Measurements from ENCODE around the gene PSMB7.

PSMB7 gene

DNA sequence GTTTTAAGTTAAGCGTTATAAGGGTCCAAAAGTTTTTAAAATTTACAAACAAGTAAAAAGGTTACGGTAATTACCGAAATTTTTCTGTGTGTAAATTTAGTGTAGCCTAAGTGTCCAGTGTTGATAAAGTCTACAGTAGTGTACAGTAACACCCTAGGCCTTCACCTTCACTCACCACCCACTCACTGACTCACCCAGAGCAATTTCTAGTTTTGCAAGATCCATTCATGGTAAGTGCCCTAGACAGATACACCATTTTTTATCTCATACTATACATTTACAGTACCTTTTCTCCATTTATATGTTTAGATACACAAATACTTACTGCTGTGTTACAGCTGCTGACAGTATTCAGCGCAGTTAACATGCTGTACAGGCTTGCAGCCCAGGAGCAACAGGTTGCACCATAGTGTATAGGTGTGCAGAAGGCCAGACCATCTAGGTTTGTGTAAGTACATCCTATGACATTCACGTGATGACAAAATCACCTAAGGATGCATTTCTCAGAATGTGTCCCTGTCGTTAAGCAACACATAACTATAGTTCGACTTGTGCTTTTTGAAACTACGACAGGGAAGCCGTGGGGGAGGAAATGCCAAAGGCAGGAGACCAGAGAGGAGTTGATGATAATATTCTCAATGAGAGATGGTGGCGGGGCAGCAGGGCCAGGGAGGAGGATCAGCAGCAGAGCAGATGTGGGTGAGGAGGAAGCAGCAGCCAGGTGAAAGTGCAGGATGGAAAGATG lies 48.6 kb downstream of the PSMB7 start:
- no peak overlapping the region for H2BK120ac ChIP-seq (ENCODE audit: insufficient read depth, low read length, poor library complexity)
- H3K79me1 ChIP-seq (ENCODE audit: low read length): no peaks in the 10 kb centered on the region
- no peak overlapping the region for H3K14ac ChIP-seq (ENCODE audit: low read length)
- H4K91ac ChIP-seq (ENCODE audit: low read depth, low read length): no peak overlapping the region
- DNase-seq: peak; percentile 76 to 90
- H2BK5ac ChIP-seq (ENCODE audit: low read depth, low read length, poor library complexity): no peak overlapping the region
- no peak overlapping the region for H3K27ac ChIP-seq (ENCODE audit: low read depth, low read length)
- H3K4me2 ChIP-seq (ENCODE audit: low read length): no peak overlapping the region
- H3K4me1 ChIP-seq (ENCODE audit: control insufficient read depth in 1 of 2, insufficient read depth in 2 of 2, low read length in 2 of 2): peaks cover 10 to 20% of the 10 kb centered on the region in 2 experiments
- no peaks in the 10 kb centered on the region for H3K79me2 ChIP-seq (ENCODE audit: control insufficient read depth, insufficient read depth, low read length, poor library complexity)
- no peak overlapping the region for H3K4me3 ChIP-seq (ENCODE audit: low read depth, low read length)
- H3K18ac ChIP-seq (ENCODE audit: low read length): peak overlapping the region; percentile 22
- H2BK12ac ChIP-seq (ENCODE audit: low read length): no peak overlapping the region
- H3K36me3 ChIP-seq (ENCODE audit: control insufficient read depth in 1 of 2, insufficient read depth in 2 of 2, low read length in 2 of 2): peaks cover 2 to 16% of the 10 kb centered on the region in 2 experiments
- no peak overlapping the region for H3K9ac ChIP-seq (ENCODE audit: low read length)
- no peaks in the 10 kb centered on the region for H3K9me3 ChIP-seq (ENCODE audit: insufficient read depth, low read depth, low read length)
- H2AK5ac ChIP-seq (ENCODE audit: low read length): no peak overlapping the region
- H3K4ac ChIP-seq (ENCODE audit: low read depth, low read length): no peak overlapping the region
- no peak overlapping the region for H4K8ac ChIP-seq (ENCODE audit: low read depth, low read length)
- H4K12ac ChIP-seq (ENCODE audit: low read depth, low read length): no peak overlapping the region
- H3K27me3 ChIP-seq (ENCODE audit: insufficient read depth, low read length): no peaks in the 10 kb centered on the region
- no peak overlapping the region for H2AFZ ChIP-seq (ENCODE audit: insufficient read depth, low read length, poor library complexity)
- no peak overlapping the region for H3K23ac ChIP-seq (ENCODE audit: low read length)
- WGBS (ENCODE audit: extremely low coverage, insufficient coverage, insufficient read length): no CpG with 5 or more reads among the region's 10 CpGs

DNA sequence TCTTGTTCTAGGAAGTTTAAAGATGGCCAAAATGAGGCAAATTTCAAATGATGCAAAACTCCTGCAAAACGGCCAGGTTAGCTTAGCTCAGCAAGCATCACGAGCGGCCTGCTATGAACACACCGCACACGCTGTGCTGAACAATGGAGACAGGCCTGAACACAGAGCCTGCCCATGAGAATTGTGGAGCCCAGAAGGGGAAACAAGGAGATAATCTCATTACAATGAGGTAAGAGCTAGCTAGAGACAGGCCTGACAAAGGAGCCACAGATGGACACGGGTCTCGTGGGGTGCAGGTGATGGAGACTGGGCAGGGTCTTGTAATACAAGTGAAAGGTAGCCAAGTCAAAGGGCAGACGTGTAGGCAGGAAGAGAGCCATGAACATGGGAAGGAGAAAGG lies 50.2 kb downstream of the PSMB7 start:
- Histone ChIP-seq H2BK12ac (ENCODE audit: low read length) (no peak overlapping the region), H2AFZ (ENCODE audit: insufficient read depth, low read length, poor library complexity) (no peak overlapping the region), H3K79me1 (ENCODE audit: low read length) (no peaks in the 10 kb centered on the region), H3K9ac (ENCODE audit: low read length) (no peak overlapping the region), H4K12ac (ENCODE audit: low read depth, low read length) (no peak overlapping the region), H3K4me1 (ENCODE audit: control insufficient read depth in 1 of 2, insufficient read depth in 2 of 2, low read length in 2 of 2) (peaks cover 10 to 20% of the 10 kb centered on the region in 2 experiments), H3K18ac (ENCODE audit: low read length) (no peak overlapping the region), H4K91ac (ENCODE audit: low read depth, low read length) (no peak overlapping the region), H3K4ac (ENCODE audit: low read depth, low read length) (no peak overlapping the region), H2BK5ac (ENCODE audit: low read depth, low read length, poor library complexity) (no peak overlapping the region), H2BK120ac (ENCODE audit: insufficient read depth, low read length, poor library complexity) (no peak overlapping the region), H3K27ac (ENCODE audit: low read depth, low read length) (no peak overlapping the region), H2AK5ac (ENCODE audit: low read length) (no peak overlapping the region), H3K23ac (ENCODE audit: low read length) (no peak overlapping the region), H3K27me3 (ENCODE audit: insufficient read depth, low read length) (no peaks in the 10 kb centered on the region), H3K36me3 (ENCODE audit: control insufficient read depth in 1 of 2, insufficient read depth in 2 of 2, low read length in 2 of 2) (peaks cover 7 to 18% of the 10 kb centered on the region in 2 experiments), H3K4me2 (ENCODE audit: low read length) (no peak overlapping the region), H3K4me3 (ENCODE audit: low read depth, low read length) (no peak overlapping the region), H3K14ac (ENCODE audit: low read length) (no peak overlapping the region), H3K9me3 (ENCODE audit: insufficient read depth, low read depth, low read length) (peaks cover 2% of the 10 kb centered on the region), H3K79me2 (ENCODE audit: control insufficient read depth, insufficient read depth, low read length, poor library complexity) (peaks cover 2% of the 10 kb centered on the region), H4K8ac (ENCODE audit: low read depth, low read length) (no peak overlapping the region)
- no peak for DNase-seq
- WGBS (ENCODE audit: extremely low coverage, insufficient coverage, insufficient read length): no CpG with 5 or more reads among the region's 8 CpGs

- H3K27me3 ChIP-seq (ENCODE audit: insufficient read depth, low read length): no peaks in the 10 kb centered on the region
- no peak overlapping the region for H3K18ac ChIP-seq (ENCODE audit: low read length)
- no peak overlapping the region for H2BK12ac ChIP-seq (ENCODE audit: low read length)
- no peak overlapping the region for H3K27ac ChIP-seq (ENCODE audit: low read depth, low read length)
- no peak for DNase-seq
- H3K4me2 ChIP-seq (ENCODE audit: low read length): no peak overlapping the region
- no peak overlapping the region for H2AFZ ChIP-seq (ENCODE audit: insufficient read depth, low read length, poor library complexity)
- no peaks in the 10 kb centered on the region for H3K79me1 ChIP-seq (ENCODE audit: low read length)
- no peak overlapping the region for H3K14ac ChIP-seq (ENCODE audit: low read length)
- H2AK5ac ChIP-seq (ENCODE audit: low read length): no peak overlapping the region
- no peak overlapping the region for H3K4ac ChIP-seq (ENCODE audit: low read depth, low read length)
- H3K36me3 ChIP-seq (ENCODE audit: control insufficient read depth in 1 of 2, insufficient read depth in 2 of 2, low read length in 2 of 2): peaks cover 9 to 18% of the 10 kb centered on the region in 2 experiments
- peaks cover 2% of the 10 kb centered on the region for H3K9me3 ChIP-seq (ENCODE audit: insufficient read depth, low read depth, low read length)
- no peak overlapping the region for H2BK5ac ChIP-seq (ENCODE audit: low read depth, low read length, poor library complexity)
- no peak overlapping the region for H4K12ac ChIP-seq (ENCODE audit: low read depth, low read length)
- H3K79me2 ChIP-seq (ENCODE audit: control insufficient read depth, insufficient read depth, low read length, poor library complexity): peaks cover 2% of the 10 kb centered on the region
- no peak overlapping the region for H3K4me3 ChIP-seq (ENCODE audit: low read depth, low read length)
- H2BK120ac ChIP-seq (ENCODE audit: insufficient read depth, low read length, poor library complexity): no peak overlapping the region
- no peak overlapping the region for H3K9ac ChIP-seq (ENCODE audit: low read length)
- no peak overlapping the region for H4K8ac ChIP-seq (ENCODE audit: low read depth, low read length)
- no CpG with 5 or more reads among the region's 4 CpGs for WGBS (ENCODE audit: extremely low coverage, insufficient coverage, insufficient read length)
- peaks cover 7 to 13% of the 10 kb centered on the region in 2 experiments for H3K4me1 ChIP-seq (ENCODE audit: control insufficient read depth in 1 of 2, insufficient read depth in 2 of 2, low read length in 2 of 2)
- H4K91ac ChIP-seq (ENCODE audit: low read depth, low read length): no peak overlapping the region
- H3K23ac ChIP-seq (ENCODE audit: low read length): no peak overlapping the region
These were observed 51.1 kb downstream of the PSMB7 start for GRCh38 chr9:124364141-124364540.

GRCh38 chr9:124363326-124364096 lies 51.7 kb downstream of the PSMB7 start:
- peaks cover 2% of the 10 kb centered on the region for H3K9me3 ChIP-seq (ENCODE audit: insufficient read depth, low read depth, low read length)
- no peak overlapping the region for H4K12ac ChIP-seq (ENCODE audit: low read depth, low read length)
- peak in 1 of 2 donors; percentile 57 for DNase-seq
- peaks cover 7 to 13% of the 10 kb centered on the region in 2 experiments for H3K4me1 ChIP-seq (ENCODE audit: control insufficient read depth in 1 of 2, insufficient read depth in 2 of 2, low read length in 2 of 2)
- no peak overlapping the region for H3K18ac ChIP-seq (ENCODE audit: low read length)
- peaks cover 2% of the 10 kb centered on the region for H3K79me2 ChIP-seq (ENCODE audit: control insufficient read depth, insufficient read depth, low read length, poor library complexity)
- no CpG with 5 or more reads among the region's 21 CpGs for WGBS (ENCODE audit: extremely low coverage, insufficient coverage, insufficient read length)
- H4K8ac ChIP-seq (ENCODE audit: low read depth, low read length): no peak overlapping the region
- no peak overlapping the region for H3K4me2 ChIP-seq (ENCODE audit: low read length)
- no peak overlapping the region for H3K4me3 ChIP-seq (ENCODE audit: low read depth, low read length)
- no peak overlapping the region for H2BK12ac ChIP-seq (ENCODE audit: low read length)
- no peak overlapping the region for H2BK5ac ChIP-seq (ENCODE audit: low read depth, low read length, poor library complexity)
- no peak overlapping the region for H3K27ac ChIP-seq (ENCODE audit: low read depth, low read length)
- no peak overlapping the region for H3K9ac ChIP-seq (ENCODE audit: low read length)
- H3K4ac ChIP-seq (ENCODE audit: low read depth, low read length): no peak overlapping the region
- no peak overlapping the region for H3K14ac ChIP-seq (ENCODE audit: low read length)
- no peaks in the 10 kb centered on the region for H3K79me1 ChIP-seq (ENCODE audit: low read length)
- no peak overlapping the region for H3K23ac ChIP-seq (ENCODE audit: low read length)
- H2AFZ ChIP-seq (ENCODE audit: insufficient read depth, low read length, poor library complexity): no peak overlapping the region
- no peak overlapping the region for H2AK5ac ChIP-seq (ENCODE audit: low read length)
- no peaks in the 10 kb centered on the region for H3K27me3 ChIP-seq (ENCODE audit: insufficient read depth, low read length)
- peaks cover 9 to 18% of the 10 kb centered on the region in 2 experiments for H3K36me3 ChIP-seq (ENCODE audit: control insufficient read depth in 1 of 2, insufficient read depth in 2 of 2, low read length in 2 of 2)
- H2BK120ac ChIP-seq (ENCODE audit: insufficient read depth, low read length, poor library complexity): no peak overlapping the region
- no peak overlapping the region for H4K91ac ChIP-seq (ENCODE audit: low read depth, low read length)
